Measurements from ENCODE around the gene UBIAD1. TPM values are rescaled to one million over a fixed set of nuclear protein-coding genes. Genes with fewer than 3 reads are reported as not detected.
A peak's percentile ranks its signal among the peaks of the same experiment; 100 is the strongest.

UBIAD1 gene
- polyA plus RNA-seq, 4 donors = 15.1 to 17.6 (median 17.2) TPM

DNA sequence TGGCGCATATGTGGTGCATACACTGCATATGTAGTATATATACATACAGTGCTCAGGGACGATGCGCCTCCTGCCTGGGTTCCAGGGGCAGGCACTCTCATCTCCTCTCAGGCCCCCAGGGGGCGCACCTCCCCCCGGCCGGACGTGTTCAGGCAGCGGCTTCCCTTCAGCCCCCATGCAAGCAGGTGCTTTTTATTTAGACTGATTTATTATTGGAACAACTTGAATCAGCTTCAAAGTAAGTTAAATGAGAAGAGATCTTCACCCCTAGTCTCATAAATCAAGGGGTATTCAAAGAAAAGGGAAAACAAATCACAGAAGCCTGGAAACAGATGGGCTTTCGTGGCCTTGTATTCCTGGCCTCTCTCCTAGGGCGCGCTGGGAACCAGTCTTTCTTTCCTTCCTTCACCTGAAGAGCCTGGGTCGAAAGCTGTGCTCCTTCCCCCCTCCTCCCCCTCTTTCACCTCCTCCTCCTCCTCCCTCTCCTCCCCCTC lies 64.6 kb downstream of the UBIAD1 start:
- DNase-seq (ENCODE audit: low read depth in 4 of 4, low spot score in 3 of 4) = peak in 1 of 4 donors; percentile 70

Other genes starting within 250 kb of the UBIAD1 start
- 1 to 10 TPM; 2.6 to 6.0 (median 3.9) TPM for gene MASP2, start 226.0 kb upstream of the UBIAD1 start, polyA plus RNA-seq (ENCODE audit: insufficient read length in 4 of 4)
- 10 to 100 TPM; 40.0 to 55.3 (median 42.6) TPM for gene SRM, start 213.2 kb upstream of the UBIAD1 start, polyA plus RNA-seq (ENCODE audit: insufficient read length in 4 of 4)
- 10 to 100 TPM; 73.5 to 95.5 (median 86.4) TPM for gene EXOSC10, start 173.3 kb upstream of the UBIAD1 start, polyA plus RNA-seq (ENCODE audit: insufficient read length in 4 of 4)
- gene ANGPTL7, start 83.8 kb upstream of the UBIAD1 start, polyA plus RNA-seq (ENCODE audit: insufficient read length in 4 of 4) = under 1 TPM in 2 of 4 donors, not detected in 2; 0.13 to 0.17 TPM
- 10 to 100 TPM; 36.7 to 44.1 (median 39.4) TPM for gene MTOR, start 10.6 kb upstream of the UBIAD1 start, polyA plus RNA-seq (ENCODE audit: insufficient read length in 4 of 4)
- gene DISP3, start 206.0 kb downstream of the UBIAD1 start, polyA plus RNA-seq (ENCODE audit: insufficient read length in 4 of 4) = 1 to 10 TPM in 2 of 4 donors, under 1 TPM in 2; 0.80 to 1.8 (median 1.2) TPM